H1 (cell line): ENCODE results near the gene DYRK1B. TPM values are rescaled to one million over a fixed set of nuclear protein-coding genes. Genes with fewer than 3 reads are reported as not detected.

Source experiments
- CTCF ChIA-PET: fragments of 300-600 bp; sonication (Branson Sonifier 250); formaldehyde crosslinking; loops from one replicate; lab custom pipeline; 2021; ENCODE audit not compliant: partially characterized antibody; lab: Charles Lee
- POLR2A ChIA-PET: fragments of 300-600 bp; sonication (Branson Sonifier 250); formaldehyde crosslinking; loops from one replicate; lab custom pipeline; 2021; ENCODE audit warnings: inconsistent platforms; ENCODE audit not compliant: partially characterized antibody; lab: Charles Lee
- DNase-seq, 2 experiments: peaks; one replicate each; pipeline versions ENCODE4 v3.0.0 to v3.0.0-alpha.2; 2010 to 2022; ENCODE audit warnings: low spot score in 2 of 2, low read depth in 1 of 2, mixed read lengths in 1 of 2
- FAIRE-seq: peaks from 2 replicates; lab custom pipeline; 2011; peaks lifted over from hg19 to GRCh38; lab: Jason Lieb, UNC
- H2AFZ ChIP-seq: 2 replicates; pipeline ENCODE4 v1.8.1; 2012; ENCODE audit warnings: low read length, inconsistent platforms
- H2AK5ac ChIP-seq: 2 replicates; pipeline ENCODE4 v1.6.1; 2013; ENCODE audit warnings: low read depth, low read length
- H2BK120ac ChIP-seq: replicated peaks from 2 replicates; pipeline ENCODE3; 2013; ENCODE audit warnings: low read depth, low read length, inconsistent platforms
- H2BK12ac ChIP-seq: 2 replicates; pipeline ENCODE4 v1.6.1; 2013; ENCODE audit warnings: low read depth, low read length
- H2BK15ac ChIP-seq: 2 replicates; pipeline ENCODE4 v1.6.1; 2013; ENCODE audit warnings: low read length
- H2BK20ac ChIP-seq: 2 replicates; pipeline ENCODE4 v1.6.1; 2013; ENCODE audit warnings: low read length
- H2BK5ac ChIP-seq: 2 replicates; pipeline ENCODE4 v1.6.1; 2013; ENCODE audit warnings: low read depth, low read length
- H3K14ac ChIP-seq: 2 replicates; pipeline ENCODE4 v1.6.1; 2013; ENCODE audit warnings: inconsistent platforms; ENCODE audit not compliant: insufficient read length
- H3K18ac ChIP-seq: 2 replicates; pipeline ENCODE4 v1.6.1; 2013; ENCODE audit warnings: low read length; ENCODE audit errors: extremely low read depth
- H3K23ac ChIP-seq: 2 replicates; pipeline ENCODE4 v1.6.1; 2013; ENCODE audit warnings: inconsistent platforms; ENCODE audit not compliant: insufficient read length
- H3K23me2 ChIP-seq: 2 replicates; pipeline ENCODE4 v1.6.1; 2013; ENCODE audit warnings: low read depth, low read length
- H3K27ac ChIP-seq: 2 replicates; pipeline ENCODE4 v1.6.1; 2011; ENCODE audit warnings: low read depth, low read length, inconsistent platforms
- H3K27me3 ChIP-seq, 4 experiments: replicated peaks in 1 of 4; 1 replicate in 1 of 4; 2 replicates in 3 of 4; pipeline versions ENCODE4 v1.6.1 to v1.8.1; 2011 to 2013; ENCODE audit warnings: low read length in 3 of 4, mild to moderate bottlenecking in 3 of 4, inconsistent platforms in 2 of 4, mixed read lengths in 2 of 4, moderate library complexity in 1 of 4; ENCODE audit not compliant: control insufficient read depth in 3 of 4, insufficient read depth in 3 of 4; ENCODE audit errors: extremely low read depth in 1 of 4
- H3K36me3 ChIP-seq, 4 experiments: 2 replicates each; pipeline versions ENCODE4 v1.6.1 to v1.8.1; 2011 to 2013; ENCODE audit warnings: mild to moderate bottlenecking in 4 of 4, low read length in 3 of 4, moderate library complexity in 2 of 4, control low read depth in 1 of 4, inconsistent platforms in 1 of 4; ENCODE audit not compliant: insufficient read depth in 4 of 4, control insufficient read depth in 2 of 4
- H3K4ac ChIP-seq: replicated peaks from 2 replicates; pipeline ENCODE3; 2013; ENCODE audit warnings: low read length, low read depth, mixed read lengths, inconsistent platforms; ENCODE audit not compliant: insufficient read length
- H3K4me1 ChIP-seq, 4 experiments: replicated peaks in 1 of 4; 1 replicate in 1 of 4; 2 replicates in 3 of 4; pipeline versions ENCODE4 v1.6.1 to v1.8.1; 2011 to 2013; ENCODE audit warnings: low read length in 3 of 4, inconsistent platforms in 2 of 4, mixed read lengths in 1 of 4; ENCODE audit not compliant: insufficient read depth in 4 of 4, control insufficient read depth in 3 of 4
- H3K4me2 ChIP-seq, 2 experiments: 2 replicates each; pipeline versions ENCODE4 v1.6.1 to v1.8.1; 2011 to 2013; ENCODE audit warnings: low read depth in 2 of 2, low read length in 2 of 2, control low read depth in 1 of 2, inconsistent platforms in 1 of 2, mild to moderate bottlenecking in 1 of 2; ENCODE audit not compliant: insufficient read depth in 1 of 2
- H3K4me3 ChIP-seq, 4 experiments: fragments of 200-600, 300-600 bp in 1 of 4; sonication (generic), shearing (Covaris generic), sonication (Bioruptor Twin) in 1 of 4; 2 replicates each; pipeline versions ENCODE4 v1.5.1 to v1.8.1; 2011 to 2016; ENCODE audit warnings: low read length in 4 of 4, low read depth in 3 of 4, control low read depth in 2 of 4, inconsistent platforms in 2 of 4, mild to moderate bottlenecking in 2 of 4, mixed read lengths in 1 of 4, moderate library complexity in 1 of 4; ENCODE audit not compliant: insufficient read depth in 2 of 4; ENCODE audit errors: extremely low read depth in 1 of 4
- H3K56ac ChIP-seq: replicated peaks from 2 replicates; pipeline ENCODE3; 2013; ENCODE audit warnings: low read depth, mild to moderate bottlenecking, mixed read lengths, low read length, inconsistent platforms; ENCODE audit not compliant: insufficient read length
- H3K79me1 ChIP-seq: 2 replicates; pipeline ENCODE4 v1.6.1; 2013; ENCODE audit warnings: low read depth, low read length, control low read depth
- H3K79me2 ChIP-seq, 2 experiments: 2 replicates each; pipeline versions ENCODE4 v1.6.1 to v1.8.1; 2012 to 2013; ENCODE audit warnings: low read length in 2 of 2, mild to moderate bottlenecking in 2 of 2, inconsistent platforms in 1 of 2; ENCODE audit not compliant: insufficient read depth in 2 of 2, control insufficient read depth in 1 of 2
- H3K9ac ChIP-seq, 4 experiments: replicated peaks in 1 of 4; 1 replicate in 1 of 4; 2 replicates in 3 of 4; pipeline versions ENCODE4 v1.6.1 to v1.8.1; 2011 to 2013; ENCODE audit warnings: low read depth in 3 of 4, low read length in 3 of 4, control low read depth in 2 of 4, mild to moderate bottlenecking in 2 of 4, moderate library complexity in 2 of 4, inconsistent platforms in 1 of 4; ENCODE audit errors: extremely low read depth in 1 of 4
- H3K9me3 ChIP-seq, 2 experiments: 2 replicates each; pipeline versions ENCODE4 v1.6.1 to v1.8.1; 2012 to 2013; ENCODE audit warnings: mild to moderate bottlenecking in 2 of 2, moderate library complexity in 2 of 2, control low read depth in 1 of 2, inconsistent platforms in 1 of 2, low read depth in 1 of 2, low read length in 1 of 2, mixed read lengths in 1 of 2; ENCODE audit not compliant: insufficient read depth in 2 of 2
- H4K20me1 ChIP-seq, 2 experiments: replicated peaks in 1 of 2; 2 replicates each; pipeline versions ENCODE3 to v1.8.1; 2011 to 2013; ENCODE audit warnings: inconsistent platforms in 2 of 2, low read length in 2 of 2, mild to moderate bottlenecking in 1 of 2; ENCODE audit not compliant: insufficient read depth in 2 of 2, control insufficient read depth in 1 of 2
- H4K5ac ChIP-seq: 2 replicates; pipeline ENCODE4 v1.6.1; 2013; ENCODE audit warnings: low read length, low read depth, mixed read lengths, inconsistent platforms; ENCODE audit not compliant: insufficient read length
- H4K8ac ChIP-seq: 2 replicates; pipeline ENCODE4 v1.8.0; 2013; ENCODE audit warnings: mild to moderate bottlenecking, moderate library complexity, low read length, inconsistent platforms; ENCODE audit not compliant: insufficient read depth; ENCODE audit errors: extremely low read depth
- H4K91ac ChIP-seq: replicated peaks from 2 replicates; pipeline ENCODE3; 2013; ENCODE audit warnings: low read length, mixed read lengths, inconsistent platforms; ENCODE audit not compliant: insufficient read length
- ASH2L ChIP-seq: fragments of 200-600, 300-600 bp; sonication (generic); IDR thresholded peaks from one replicate; pipeline ENCODE4 v1.7.1; 2017; ENCODE audit warnings: low read length
- BACH1 ChIP-seq: IDR thresholded peaks from 2 replicates; pipeline ENCODE4 v1.6.1; 2012; ENCODE audit warnings: low read length, improper control_type of control experiment
- CBX8 ChIP-seq: fragments of 300-800, 300-1000 bp; sonication (generic); IDR thresholded peaks from 2 replicates; pipeline ENCODE4 v1.7.1; 2016; ENCODE audit warnings: low read depth, low read length, borderline replicate concordance
- E2F6 ChIP-seq: IDR thresholded peaks from 2 replicates; pipeline ENCODE4 v1.6.1; 2012; ENCODE audit warnings: inconsistent platforms
- EGR1 ChIP-seq: IDR thresholded peaks from 2 replicates; pipeline ENCODE4 v1.6.1; 2011; ENCODE audit warnings: low read depth, low read length, borderline replicate concordance
- MAFK ChIP-seq: IDR thresholded peaks from 2 replicates; pipeline ENCODE4 v1.6.1; 2012; ENCODE audit warnings: low read depth, mild to moderate bottlenecking, improper control_type of control experiment, low read length
- NRF1 ChIP-seq: IDR thresholded peaks from 2 replicates; pipeline ENCODE4 v1.6.1; 2011; ENCODE audit warnings: mild to moderate bottlenecking, low read depth, low read length, improper control_type of control experiment
- PHF8 ChIP-seq: fragments of 200-600 bp; sonication (generic); conservative IDR thresholded peaks from 2 replicates; pipeline ENCODE4 v1.7.1; 2012; ENCODE audit warnings: low read depth, mild to moderate bottlenecking, inconsistent platforms, low read length, moderate library complexity
- POLR2A ChIP-seq, 2 experiments: IDR thresholded peaks; 1 replicate in 1 of 2; 2 replicates in 1 of 2; pipeline ENCODE4 v1.6.1; 2011; ENCODE audit warnings: low read depth in 2 of 2, low read length in 2 of 2, mild to moderate bottlenecking in 2 of 2; ENCODE audit errors: control extremely low read depth in 1 of 2
- POU5F1 ChIP-seq: IDR thresholded peaks from 2 replicates; pipeline ENCODE4 v1.6.1; 2011; ENCODE audit warnings: low read depth, mild to moderate bottlenecking, low read length, moderate library complexity
- RAD21 ChIP-seq, 2 experiments: IDR thresholded peaks in 1 of 2; conservative IDR thresholded peaks in 1 of 2; 2 replicates each; pipeline ENCODE4 v1.6.1; 2011; ENCODE audit warnings: low read depth in 2 of 2, low read length in 2 of 2, improper control_type of control experiment in 1 of 2, inconsistent platforms in 1 of 2, mild to moderate bottlenecking in 1 of 2, moderate library complexity in 1 of 2
- SIRT6 ChIP-seq: IDR thresholded peaks from one replicate; pipeline ENCODE4 v1.7.1; 2012; ENCODE audit warnings: low read length, inconsistent platforms
- SIX5 ChIP-seq: IDR thresholded peaks from 2 replicates; pipeline ENCODE4 v1.6.1; 2011; ENCODE audit warnings: mild to moderate bottlenecking, low read depth, low read length
- TAF7 ChIP-seq: optimal IDR thresholded peaks from 2 replicates; pipeline ENCODE3; 2011; ENCODE audit warnings: low read depth, mild to moderate bottlenecking, inconsistent platforms, low read length, moderate library complexity, borderline replicate concordance
- TEAD4 ChIP-seq: IDR thresholded peaks from 2 replicates; pipeline ENCODE4 v1.6.1; 2012; ENCODE audit warnings: low read depth, low read length, inconsistent platforms, mixed read lengths
- WGBS, 2 experiments: shearing (Covaris generic) in 1 of 2; methylation state at CpG; one replicate each; pipeline versions ENCODE4 v1.1.6 to v1.1.7; 2013 to 2015; ENCODE audit warnings: low lambda C conversion rate in 2 of 2, mixed read lengths in 2 of 2, inconsistent platforms in 1 of 2, low coverage in 1 of 2, missing lambda C conversion rate in 1 of 2; ENCODE audit not compliant: insufficient replicate concordance in 2 of 2, insufficient coverage in 1 of 2, insufficient read length in 1 of 2; ENCODE audit errors: extremely low coverage in 1 of 2, missing lambda C conversion rate in 1 of 2; 5-methylcytosine and 5-hydroxymethylcytosine counted together
- polyA plus RNA-seq, 7 experiments: library from polyadenylated mRNA; depleted of rRNA in 3 of 7; stranded (reverse) in 5 of 7; unstranded in 2 of 7; fragments of >200 nt in 5 of 7; fragments of 200-250 nt in 2 of 7; gene quantifications; 1 replicate in 5 of 7; 2 replicates in 1 of 7; 4 replicates in 1 of 7; pipeline versions ENCODE4 v1.2.1 to v1.2.3, GENCODE V29; 2011 to 2013; ENCODE audit warnings: missing spikeins in 2 of 7, mixed read lengths in 2 of 7
- total RNA-seq: library from RNA; stranded (reverse); fragmentation: NEBNext Ultra II Directional; extraction: Animal tissue kit (Norgen Biotek cat#: 25700); gene quantifications from 2 replicates; pipeline ENCODE4 v1.2.1, GENCODE V29; 2021

DYRK1B gene
- total and polyA plus RNA-seq, 2 of the 8 experiments (the other 6 are each of a cell fraction or from before 2014, with no cell fraction given), result 6.9 to 14.8 TPM

- Histone ChIP-seq H3K56ac (no peak overlapping the region), H3K4me2 (no peak overlapping the region), H2BK120ac (no peak overlapping the region), H3K4me1 (no peaks in the 10 kb centered on the region; a peak in 1 of 7 replicates), H3K27ac (no peak overlapping the region), H3K79me2 (no peaks in the 10 kb centered on the region), H2AK5ac (no peak overlapping the region), H4K91ac (no peak overlapping the region), H3K14ac (no peak overlapping the region), H2BK20ac (no peak overlapping the region), H3K18ac (no peak overlapping the region), H3K9me3 (no peaks in the 10 kb centered on the region), H3K23me2 (no peaks in the 10 kb centered on the region), H3K23ac (no peak overlapping the region), H3K4me3 (no peak overlapping the region), H3K27me3 (no peaks in the 10 kb centered on the region), H4K20me1 (no peaks in the 10 kb centered on the region), H3K4ac (no peak overlapping the region), H3K79me1 (no peaks in the 10 kb centered on the region), H2AFZ (no peak overlapping the region), H4K5ac (no peak overlapping the region), H2BK12ac (no peak overlapping the region), H2BK15ac (no peak overlapping the region), H3K36me3 (no peaks in the 10 kb centered on the region), H2BK5ac (no peak overlapping the region), H3K9ac (no peak overlapping the region), H4K8ac (no peak overlapping the region)
- POLR2A ChIA-PET, result interaction anchor here (1.2 kb wide), 1 partner anchor 92 kb away, joined by 3 read pairs; the partner anchor contains the start of gene PSMC4
- 86% methylated on average over 1 of the region's 1 CpG; no CpG with 5 or more reads in 1 of the 2 experiments for WGBS, 2 experiments
- CTCF ChIA-PET, result interaction anchor here (1.2 to 1.5 kb wide), 2 partner anchors 14 to 86 kb away, joined by 3 to 4 read pairs; no protein-coding TSS in a partner anchor
- no peak for DNase-seq
- FAIRE-seq, result no peak
- TF ChIP-seq POLR2A (IDR thresholded peaks at IDR 0.05; ENCODE audit: control extremely low read depth in 1 of 2, low read depth in 2 of 2, low read length in 2 of 2) (no peak), CBX8 (no peak), SIRT6 (no peak), POU5F1 (no peak), EGR1 (no peak), MAFK (no peak), RAD21 (IDR thresholded peaks at IDR 0.05 in 1 of 2, conservative IDR thresholded peaks at IDR 0.05 in 1 of 2; ENCODE audit: low read depth in 2 of 2, low read length in 2 of 2) (no peak), SIX5 (no peak), E2F6 (no peak), TEAD4 (no peak), BACH1 (no peak), TAF7 (no peak), NRF1 (no peak), PHF8 (no peak), ASH2L (no peak)
Measured at GRCh38 chr19:39878398-39878797, 44.4 kb upstream of the DYRK1B start.
